NCI-H2029 (cell line): ENCODE data around the gene SPRR1A.

Source experiments
- DNase-seq: peaks from one replicate; lab custom pipeline; 2025; lab: John Stamatoyannopoulos, UW

The SPRR1A gene, protein sequence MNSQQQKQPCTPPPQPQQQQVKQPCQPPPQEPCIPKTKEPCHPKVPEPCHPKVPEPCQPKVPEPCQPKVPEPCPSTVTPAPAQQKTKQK

DNA sequence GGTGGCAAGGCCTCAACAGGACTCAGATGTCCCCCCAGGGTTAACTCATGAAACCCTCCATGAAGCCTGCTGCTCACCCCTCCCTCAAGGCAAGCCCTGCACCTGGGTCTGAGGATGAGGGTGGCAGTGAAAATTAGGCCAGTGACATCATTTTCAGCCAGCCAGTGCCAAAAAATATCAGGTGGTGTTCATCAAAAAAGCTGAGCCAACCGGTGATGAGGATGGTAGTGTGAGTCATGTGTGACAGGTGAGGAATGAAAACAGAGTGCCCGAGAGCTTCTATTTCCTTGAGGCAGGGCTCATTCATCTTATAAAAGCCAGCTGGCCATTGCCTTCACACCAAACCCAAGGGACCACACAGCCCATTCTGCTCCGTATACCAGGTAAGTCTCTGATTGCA is at the start of gene SPRR1A:
SPRR1A (plus strand) TSS at position 339 of the 400 bp plus-strand sequence. CDS start 1,150 bp downstream, outside the sequence.
- DNase-seq, result no peak

DNA sequence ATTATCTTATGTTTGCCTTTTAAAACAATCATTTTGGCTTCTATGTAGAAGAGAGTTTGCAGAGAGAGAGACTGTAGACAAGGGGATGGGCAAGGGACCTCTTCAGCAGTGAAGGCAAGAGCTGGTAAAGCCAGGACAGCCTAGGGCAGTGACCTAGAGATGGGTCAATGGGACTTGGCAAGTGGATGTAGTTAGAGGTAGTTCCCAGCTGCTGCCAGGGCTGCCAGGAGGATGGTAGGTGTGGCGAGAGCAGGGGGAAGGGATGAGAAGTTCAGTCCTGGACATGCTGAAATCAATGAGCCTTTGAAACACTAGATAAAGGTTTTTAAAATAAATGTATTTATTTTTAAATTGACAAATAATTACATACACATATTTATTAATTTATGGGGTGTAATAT is 43.3 kb upstream of the SPRR1A start:
- DNase-seq, result no peak

DNA sequence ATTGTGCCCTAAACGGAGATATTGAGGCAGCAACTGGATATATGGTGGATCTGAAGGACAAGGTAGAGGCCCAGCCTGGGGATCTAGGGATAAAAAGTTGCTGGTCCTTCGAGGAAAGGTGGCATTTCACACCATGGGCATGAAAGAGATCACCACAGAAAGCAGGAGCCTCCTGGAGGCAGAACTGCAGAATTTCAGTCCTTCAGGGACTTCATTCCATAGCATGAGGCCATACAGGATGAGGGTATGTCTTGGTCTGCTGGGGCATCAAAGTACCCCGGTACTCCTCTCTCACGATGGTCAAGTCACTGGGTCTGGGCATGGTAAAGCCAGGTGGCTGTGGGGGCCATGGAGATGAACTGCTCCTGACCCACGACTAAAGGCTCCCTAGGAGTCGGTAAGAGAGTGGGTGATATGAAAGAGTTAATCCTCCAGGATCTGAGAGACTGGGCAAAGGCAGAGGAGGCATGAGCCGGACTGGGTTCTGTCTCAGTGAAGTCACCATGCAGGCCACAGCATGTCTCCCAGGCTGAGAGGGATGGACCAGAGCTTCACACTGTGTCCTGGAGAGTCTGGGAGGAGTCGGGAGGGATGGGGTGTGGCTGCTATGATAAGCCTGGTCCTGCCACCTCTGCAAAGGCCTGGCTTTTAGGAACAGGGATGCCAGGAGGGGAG is 42.7 kb upstream of the SPRR1A start:
- no peak for DNase-seq

DNA sequence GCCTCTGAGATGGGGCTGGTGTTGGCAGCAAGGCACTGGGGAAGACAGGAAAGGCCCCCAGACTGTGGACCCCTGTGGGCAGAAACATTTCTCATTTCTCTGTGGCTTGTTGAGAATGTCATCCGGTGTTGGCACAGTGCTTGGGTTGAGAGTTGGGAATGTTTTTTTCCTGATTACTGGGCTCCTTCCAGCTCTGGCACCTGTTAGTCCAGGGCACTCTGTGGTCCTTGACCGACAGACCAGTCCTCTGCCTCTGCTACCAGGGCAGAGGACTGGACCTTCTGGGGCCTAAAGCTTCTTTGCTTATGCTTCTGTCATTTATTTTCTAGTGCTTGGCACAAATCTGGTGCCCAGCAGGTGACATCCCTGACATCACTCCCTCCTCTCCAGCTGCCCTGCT is 41.7 kb upstream of the SPRR1A start:
- no peak for DNase-seq

DNA sequence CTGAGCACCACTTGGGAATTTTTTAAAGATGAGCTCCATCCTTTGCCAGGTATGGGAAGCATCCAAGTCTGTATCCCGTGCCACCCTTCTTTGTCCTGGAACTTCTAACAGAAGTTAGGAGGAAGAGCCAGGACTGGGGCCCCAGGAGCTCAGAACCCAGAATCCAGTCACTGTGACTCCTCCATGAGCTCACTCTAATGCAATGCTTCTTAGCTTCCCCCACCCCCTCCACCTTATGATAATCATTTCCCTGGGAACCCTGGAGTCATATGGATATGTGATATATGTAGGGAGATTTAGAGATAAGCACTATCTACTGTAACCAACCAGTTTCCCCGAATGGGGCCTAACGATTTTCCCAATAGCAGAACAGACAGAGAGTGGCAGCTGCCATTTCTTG is 37.6 kb upstream of the SPRR1A start:
- DNase-seq, result no peak

DNA sequence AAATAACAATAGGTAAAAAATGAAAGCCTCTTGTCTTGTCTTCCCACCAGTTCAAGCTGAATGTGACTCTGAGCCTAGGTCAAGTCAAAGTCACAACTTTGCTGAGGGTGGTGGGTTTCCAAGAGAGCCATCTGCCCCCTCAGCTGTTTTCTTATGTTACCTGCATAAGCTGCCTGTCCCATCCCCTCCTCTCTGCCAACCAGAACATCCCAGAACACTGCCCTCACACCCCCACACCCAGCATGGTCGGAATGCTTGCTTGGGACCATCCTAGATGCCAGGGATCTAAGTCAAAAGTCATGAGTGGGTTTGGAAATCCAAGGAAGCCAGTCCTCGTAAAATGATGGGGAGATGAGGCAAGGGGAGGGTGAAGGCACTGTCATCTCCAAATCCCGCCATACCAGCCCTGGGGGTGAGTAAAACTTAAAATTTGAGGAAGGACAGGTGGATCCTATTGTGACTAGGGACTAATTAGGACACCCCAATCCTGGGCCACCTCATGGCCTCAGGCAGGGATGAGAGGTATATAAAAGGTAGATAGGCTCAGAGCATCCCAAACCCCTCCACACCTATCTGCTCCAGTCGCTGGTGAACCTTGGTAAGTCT is 37.1 kb upstream of the SPRR1A start, which contains the start of gene SPRR5:
SPRR5 (plus strand) TSS at position 556 of the 606 bp plus-strand sequence. CDS start 1,349 bp downstream, outside the sequence.
- DNase-seq, result no peak

DNA sequence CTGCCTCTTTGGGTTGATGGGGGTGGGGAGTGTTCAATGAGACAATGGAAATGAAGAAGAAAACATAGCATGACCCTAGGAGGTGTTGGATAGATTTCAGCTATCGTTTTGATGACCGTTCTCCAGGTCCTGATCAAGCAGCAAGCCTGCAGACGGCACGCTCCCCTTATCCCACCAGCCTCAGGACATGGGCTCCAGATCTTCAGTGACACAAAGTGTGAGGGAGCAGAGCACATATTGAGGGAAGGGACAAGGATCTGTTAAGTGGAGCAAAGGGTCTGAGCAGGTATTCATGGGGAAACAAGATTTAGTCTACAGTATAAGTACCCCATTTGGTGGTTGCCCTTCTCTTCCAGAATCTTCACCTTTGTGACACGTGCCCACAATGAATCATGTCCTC is 32.2 kb upstream of the SPRR1A start:
- no peak for DNase-seq

DNA sequence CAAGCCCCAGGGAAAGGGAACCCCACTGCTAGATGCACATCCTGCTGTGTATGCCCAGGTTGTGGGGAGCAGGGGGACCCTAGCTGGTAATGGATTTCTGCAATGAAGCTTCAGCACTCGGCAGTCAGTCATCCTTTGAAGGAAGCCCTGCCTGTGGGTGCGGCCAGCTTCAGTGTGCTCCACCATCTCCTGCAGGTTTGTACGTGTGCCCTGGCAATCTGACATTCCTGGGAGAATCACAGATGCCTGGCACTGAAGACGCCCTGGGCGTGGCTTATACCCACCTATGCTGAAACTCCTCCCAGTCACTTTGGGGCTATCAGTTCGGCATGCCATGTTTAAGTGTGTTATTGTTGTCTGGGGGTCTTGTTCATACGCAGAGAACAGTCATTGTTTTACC is 30.1 kb upstream of the SPRR1A start:
- DNase-seq, result no peak

DNA sequence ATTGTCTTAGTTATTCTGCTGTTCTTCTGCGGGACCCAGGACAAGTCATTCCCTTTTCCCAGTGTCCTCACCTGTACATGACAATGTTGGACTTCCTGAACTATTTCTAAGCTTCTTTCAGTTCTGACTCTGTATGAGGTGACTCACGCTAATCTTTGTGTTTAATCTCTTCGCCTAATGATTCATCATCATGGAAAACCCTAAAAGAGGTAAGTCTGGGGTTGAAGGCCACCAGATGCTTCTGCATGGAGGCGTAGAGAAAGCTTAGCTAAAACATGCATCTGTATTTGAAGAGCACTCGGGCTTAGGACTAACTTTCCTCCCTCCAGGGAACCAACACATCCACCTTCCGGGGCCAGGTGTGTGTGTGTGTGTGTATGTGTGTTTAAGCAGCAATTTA is 29.4 kb upstream of the SPRR1A start:
- no peak for DNase-seq

DNA sequence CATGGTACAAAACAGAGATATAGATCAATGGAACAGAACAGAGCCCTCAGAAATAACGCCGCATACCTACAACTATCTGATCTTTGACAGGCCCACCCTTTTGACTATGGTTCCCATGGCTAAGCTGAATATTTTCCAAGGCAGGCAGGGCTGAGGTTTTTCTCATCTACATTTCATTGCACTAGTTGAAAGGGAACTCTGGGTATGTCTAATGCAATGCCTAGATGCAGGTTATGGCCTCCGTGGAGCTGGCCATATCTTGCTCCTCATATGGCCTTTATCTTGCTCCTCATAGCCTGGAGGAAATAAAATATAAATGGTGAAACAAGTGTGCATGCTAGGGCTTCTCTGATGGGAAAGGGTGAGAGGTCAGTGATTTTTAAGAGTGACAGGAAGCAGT is 26.3 kb upstream of the SPRR1A start:
- no peak for DNase-seq

DNA sequence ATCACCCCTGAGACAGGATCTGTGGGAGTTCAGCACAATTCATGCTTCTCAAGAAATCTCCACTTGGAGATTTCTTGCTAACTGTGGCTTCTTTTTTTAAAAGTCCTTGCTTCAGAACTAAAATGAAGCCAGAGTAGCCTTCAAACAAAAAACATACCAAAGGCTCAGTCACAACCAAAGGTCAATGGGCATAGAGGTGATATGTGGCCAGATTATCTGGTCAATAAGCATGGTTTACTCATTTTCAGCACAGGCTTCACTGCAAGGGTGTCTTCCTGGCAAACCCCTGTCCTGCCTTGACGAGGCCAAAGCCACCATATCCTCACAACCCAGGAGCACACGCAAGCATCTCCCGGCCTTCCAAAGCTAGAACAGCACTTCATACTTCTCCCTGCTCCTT is 24.6 kb upstream of the SPRR1A start:
- no peak for DNase-seq

DNA sequence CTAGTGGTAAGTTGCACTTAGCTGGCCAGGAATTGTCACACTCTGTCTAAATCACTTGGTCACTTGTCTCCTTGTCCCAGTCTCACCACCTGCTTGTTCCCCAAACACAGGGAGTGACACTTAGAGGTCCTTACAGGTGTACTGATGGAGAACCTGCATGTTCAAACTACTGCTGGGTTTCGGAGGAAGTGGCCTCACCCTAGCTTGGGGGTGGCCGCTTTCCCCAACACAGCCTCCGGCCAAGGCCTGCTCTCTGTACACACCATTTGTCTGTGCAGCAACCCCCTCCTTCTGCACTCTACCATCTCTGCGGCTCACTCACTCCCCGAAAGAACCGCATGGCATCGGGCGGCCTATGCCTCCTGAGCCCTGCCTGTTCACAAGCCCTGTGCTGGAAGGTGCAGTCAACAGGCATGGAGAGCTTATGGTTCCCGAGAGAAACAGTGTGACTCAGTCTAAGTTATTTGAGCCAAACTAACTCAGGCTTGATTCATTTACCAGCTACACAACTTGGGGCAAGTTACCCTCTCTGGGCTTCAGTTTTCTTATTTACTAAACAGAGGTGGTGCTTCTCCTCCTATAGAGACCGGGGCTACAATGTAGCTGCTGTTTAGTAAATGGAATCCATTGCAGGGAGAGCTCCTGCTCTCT is 24.0 kb upstream of the SPRR1A start:
- no peak for DNase-seq

DNA sequence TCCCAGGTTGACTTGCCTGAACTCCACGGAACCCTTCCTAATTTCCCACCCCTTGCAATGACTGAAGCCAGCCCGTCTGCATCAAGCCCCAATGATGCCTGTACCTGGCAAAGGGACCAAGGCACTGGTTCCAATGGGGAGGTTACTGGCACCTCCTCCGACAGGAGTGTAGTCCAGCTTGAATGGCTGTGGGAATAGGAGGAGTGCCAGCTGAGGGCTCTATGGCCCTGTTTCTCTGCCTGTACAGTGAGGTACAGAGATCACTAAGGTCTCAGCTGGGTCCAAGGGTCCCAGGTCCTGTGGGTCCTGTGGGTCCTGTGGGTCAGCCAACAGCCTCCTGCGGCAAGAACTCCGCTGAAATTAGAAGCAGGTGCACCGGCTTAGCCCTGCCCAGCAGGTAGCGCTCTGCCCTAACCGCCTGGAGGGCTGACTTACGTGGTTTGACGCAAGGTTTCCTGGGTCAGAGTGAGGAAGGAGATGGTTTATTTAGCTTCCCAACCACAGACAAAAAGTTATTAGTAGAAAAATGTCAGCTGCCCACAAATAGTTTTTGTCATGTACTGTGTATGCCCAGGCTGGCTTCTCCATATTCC is 23.3 kb upstream of the SPRR1A start:
- no peak for DNase-seq

DNA sequence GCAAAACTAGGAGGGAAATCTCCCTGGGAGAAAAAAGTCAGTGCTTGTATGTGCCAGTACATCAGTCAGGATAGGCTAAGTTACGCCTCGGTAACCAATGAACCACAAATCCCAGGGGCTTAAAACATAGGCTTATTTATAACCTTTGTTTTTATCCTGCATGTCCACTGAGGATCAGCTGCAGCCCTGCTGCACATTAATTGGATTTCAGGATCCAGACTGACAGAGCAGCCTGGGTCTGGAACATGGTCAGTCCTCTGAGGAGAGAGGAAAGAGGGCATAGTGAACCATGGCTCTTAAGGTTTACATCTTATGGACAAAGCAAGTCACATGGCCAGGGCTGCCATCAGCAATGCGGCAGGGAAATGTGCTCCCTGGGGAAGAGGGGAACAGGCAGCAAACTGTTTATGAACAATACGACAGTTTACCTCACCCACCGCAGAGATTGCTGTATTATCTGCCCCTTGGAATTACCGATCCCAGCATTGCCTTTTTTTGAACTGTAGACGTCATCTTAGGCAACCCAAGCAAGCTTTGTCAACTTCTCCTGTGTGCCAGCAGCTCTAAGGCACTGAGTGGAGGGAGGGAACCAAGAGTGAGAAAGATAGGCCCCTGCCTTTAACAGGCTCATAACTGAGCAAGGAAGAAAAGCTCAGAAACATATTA is 22.5 kb upstream of the SPRR1A start:
- DNase-seq, result no peak

DNA sequence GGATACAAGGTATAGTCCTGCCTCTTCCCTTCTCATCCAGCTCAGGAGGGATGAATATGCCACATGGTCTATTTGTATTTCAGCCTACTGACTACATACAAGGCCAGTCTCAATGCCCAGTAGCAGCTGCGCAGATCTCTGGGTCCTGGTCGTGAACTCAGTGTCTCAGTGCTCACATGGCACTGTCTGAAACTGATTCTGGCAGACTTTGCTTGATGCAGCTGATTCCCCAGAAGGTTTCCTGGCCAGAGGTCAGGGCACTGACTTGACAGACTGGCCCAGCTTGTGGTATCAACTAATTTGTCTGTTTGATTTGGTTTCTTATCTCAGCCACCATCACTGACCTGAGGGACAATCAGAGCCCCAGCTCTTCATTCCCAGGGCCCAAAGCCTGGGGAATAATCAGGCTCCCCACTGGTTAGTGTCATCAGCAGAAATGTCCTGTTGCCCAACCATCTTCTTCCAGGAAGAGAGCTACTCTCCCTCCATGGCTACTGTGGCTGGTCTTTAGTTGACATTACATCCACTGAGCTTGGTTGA is 20.9 kb upstream of the SPRR1A start:
- DNase-seq, result no peak

DNA sequence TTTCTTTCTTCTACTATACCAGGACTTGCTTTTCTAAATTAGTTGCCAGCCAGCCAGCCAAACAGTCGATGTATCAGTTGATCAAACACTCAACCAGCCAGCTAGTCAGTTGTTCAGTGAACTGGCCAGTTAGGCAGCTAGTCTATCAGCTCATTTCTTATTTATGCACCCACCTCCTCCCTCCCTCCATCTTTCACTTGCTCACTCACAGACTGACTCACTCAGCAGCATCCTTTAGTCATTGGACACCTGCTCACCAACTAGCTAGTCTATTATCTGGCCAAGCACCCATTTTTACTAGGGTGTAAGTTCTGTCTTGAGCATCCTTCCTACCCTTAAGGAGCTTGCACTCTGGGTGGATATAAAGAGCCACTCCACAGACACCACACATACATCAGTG is 19.3 kb upstream of the SPRR1A start:
- no peak for DNase-seq

DNA sequence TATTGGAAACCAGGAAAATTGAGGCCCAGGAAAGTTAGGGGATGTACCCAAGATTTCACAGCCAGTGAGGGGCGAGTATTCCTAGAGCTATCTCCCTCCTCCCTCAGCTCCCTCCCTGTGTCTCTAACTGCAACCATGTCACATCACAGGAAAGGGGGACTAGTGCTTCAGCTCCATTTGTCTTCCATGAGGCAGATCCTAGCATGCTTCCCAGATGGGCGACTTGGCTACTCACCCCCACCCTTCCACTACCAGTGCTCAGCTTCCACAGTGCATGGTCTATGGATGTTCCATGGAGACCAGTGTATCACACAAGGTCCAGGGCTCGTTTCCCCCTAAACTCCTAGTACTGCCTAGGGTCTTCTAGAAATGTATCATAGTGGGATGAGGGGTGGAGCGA is 18.0 kb upstream of the SPRR1A start:
- DNase-seq, result no peak

DNA sequence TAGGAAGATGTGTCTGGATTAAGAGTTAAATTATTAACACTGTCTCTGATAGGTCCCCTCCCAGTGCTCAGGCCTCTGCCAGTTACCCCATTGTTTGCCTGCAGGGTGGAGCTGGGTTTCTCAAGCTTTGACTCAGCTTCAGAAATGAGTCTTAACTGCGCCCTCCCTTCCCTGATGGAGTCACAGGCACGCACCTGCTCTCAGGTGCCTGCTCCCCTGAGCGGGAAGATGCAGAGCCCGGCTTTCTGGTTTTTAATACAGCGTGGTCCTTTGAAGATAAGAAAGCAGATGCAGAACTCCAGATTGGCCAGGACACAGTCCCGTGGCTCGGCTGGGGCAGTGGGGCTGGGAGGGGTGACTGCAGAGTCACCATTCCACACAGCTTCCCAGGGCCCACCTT is 16.7 kb upstream of the SPRR1A start:
- no peak for DNase-seq

DNA sequence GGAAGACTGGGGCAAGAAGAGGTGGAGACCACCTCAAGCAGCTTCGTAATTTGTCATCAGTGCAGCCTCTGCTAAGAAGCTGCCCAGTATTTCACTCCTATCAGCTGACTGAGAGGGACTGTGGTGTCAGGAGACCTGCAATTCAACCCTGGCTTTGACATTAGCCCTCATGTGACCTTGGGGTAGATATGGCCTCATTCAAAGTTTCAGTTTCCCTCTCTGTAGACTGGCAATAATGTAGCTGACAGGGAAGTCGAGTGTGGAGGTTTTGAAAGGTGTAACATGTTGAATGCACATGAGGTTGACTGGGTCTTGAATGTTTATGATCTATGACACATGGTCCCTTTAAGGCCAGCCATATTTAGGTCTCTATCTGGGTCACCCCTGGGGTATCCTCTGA is 15.6 kb upstream of the SPRR1A start:
- no peak for DNase-seq

DNA sequence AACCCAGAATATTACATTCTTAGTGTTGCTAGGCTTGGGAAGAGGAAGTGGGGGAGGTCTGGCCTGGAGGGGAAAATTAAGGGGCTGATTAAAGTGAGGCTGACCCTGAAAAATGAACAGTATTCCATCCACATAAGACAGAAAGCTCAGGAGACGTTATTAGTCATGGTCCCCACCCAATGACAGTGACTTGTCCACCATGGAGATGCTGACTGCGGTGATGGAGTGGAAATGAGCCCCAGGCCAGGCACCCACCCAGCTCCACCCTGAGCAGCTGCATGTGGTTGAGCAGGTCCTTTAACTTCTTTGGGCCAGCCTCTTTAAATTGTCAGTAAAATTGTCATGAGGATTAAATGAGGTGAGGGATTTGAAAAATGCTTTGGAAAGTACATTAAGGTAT is 14.8 kb upstream of the SPRR1A start:
- no peak for DNase-seq

DNA sequence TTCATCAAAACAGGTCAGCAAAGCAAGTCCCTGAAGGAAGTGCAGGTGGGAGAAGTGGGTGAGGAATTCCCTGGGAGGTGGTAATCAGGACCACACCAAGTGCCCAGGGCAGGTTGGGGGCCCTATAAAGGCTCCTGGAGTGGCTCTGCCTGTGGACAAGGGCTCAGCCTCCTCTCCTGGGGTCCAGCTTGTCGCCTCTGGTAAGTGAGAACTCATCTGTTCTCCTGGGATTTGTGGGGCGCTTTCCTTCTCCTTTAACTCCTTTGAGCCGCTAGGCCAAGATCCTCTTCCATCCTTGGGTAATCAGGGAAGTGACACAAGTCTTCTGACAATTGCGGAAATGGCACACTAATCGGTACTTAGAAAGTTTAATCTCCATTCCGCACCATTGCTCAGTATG is 13.4 kb upstream of the SPRR1A start, which contains the start of gene SPRR4:
SPRR4 (plus strand) TSS at position 154 of the 400 bp plus-strand sequence. CDS start 1,243 bp downstream, outside the sequence.
- no peak for DNase-seq
